HepG2 (cell line): ENCODE results near the gene OR8A1. TPM values are rescaled to one million over a fixed set of nuclear protein-coding genes. Genes with fewer than 3 reads are reported as not detected.

Experiments used
- ATAC-seq: fragments of 200-7000 bp; cut with Tn5 transposase; 3 replicates; pipeline ENCODE4 v1.9.1; 2020; ENCODE audit warnings: mild to moderate bottlenecking, moderate library complexity
- BruUV-seq: library from RNA; stranded (reverse); fragments of 400-500 nt; replicated peaks from 2 replicates; lab custom pipeline; 2021; lab: Mats Ljungman, UMichigan
- CTCF ChIA-PET: fragments of 300-600 bp; formaldehyde crosslinking; extraction: SDS; loops from one replicate; lab custom pipeline; 2021; ENCODE audit warnings: low total read pairs, inconsistent platforms, low intra/inter-chr PET ratio; lab: Yijun Ruan, JAX
- POLR2A ChIA-PET: fragments of 350-600 bp; sonication (Branson Sonifier 250); formaldehyde crosslinking; loops from one replicate; lab custom pipeline; 2020; ENCODE audit warnings: antibody characterized with exemption, inconsistent platforms; lab: Yijun Ruan, JAX
- DNase-seq: peaks from one replicate; pipeline ENCODE4 v3.0.0-alpha.2; 2015; ENCODE audit warnings: low spot score
- FAIRE-seq: peaks from 3 replicates; lab custom pipeline; 2011; peaks lifted over from hg19 to GRCh38; lab: Jason Lieb, UNC
- H2AFZ ChIP-seq: one replicate; pipeline ENCODE4 v1.6.1; 2011; ENCODE audit warnings: low read length, inconsistent platforms
- H3K27ac ChIP-seq: fragments of 300-600 bp; 3 replicates; pipeline ENCODE4 v1.8.0; 2011; ENCODE audit warnings: mixed run types, mild to moderate bottlenecking, mixed read lengths, low read length, inconsistent platforms; ENCODE audit not compliant: insufficient read depth; ENCODE audit errors: extremely low read length
- H3K27me3 ChIP-seq, 2 experiments: fragments of 200-600 bp in 1 of 2; 2 replicates in 1 of 2; 3 replicates in 1 of 2; pipeline versions ENCODE4 v1.6.0 to v1.8.0; 2011; ENCODE audit warnings: low read length in 2 of 2, mild to moderate bottlenecking in 2 of 2, moderate library complexity in 2 of 2, inconsistent platforms in 1 of 2; ENCODE audit not compliant: insufficient read depth in 2 of 2, control insufficient read depth in 1 of 2
- H3K36me3 ChIP-seq, 2 experiments: fragments of 200-600 bp in 1 of 2; replicated peaks in 1 of 2; 2 replicates in 1 of 2; 3 replicates in 1 of 2; pipeline versions ENCODE4 v1.5.1 to v1.8.0; 2011; ENCODE audit warnings: low read length in 2 of 2, inconsistent platforms in 1 of 2; ENCODE audit not compliant: insufficient read depth in 2 of 2, control insufficient read depth in 1 of 2
- H3K4me1 ChIP-seq: 2 replicates; pipeline ENCODE4 v1.5.1; 2012; ENCODE audit warnings: low read length, inconsistent platforms; ENCODE audit not compliant: insufficient read depth
- H3K4me2 ChIP-seq: 2 replicates; pipeline ENCODE4 v1.6.0; 2011; ENCODE audit warnings: low read depth, low read length, inconsistent platforms
- H3K4me3 ChIP-seq, 3 experiments: fragments of 200-600 bp in 1 of 3; sonication (generic), shearing (Covaris generic) in 1 of 3; replicated peaks in 1 of 3; 2 replicates each; pipeline ENCODE4 v1.5.1; 2011 to 2016; ENCODE audit warnings: low read length in 3 of 3, inconsistent platforms in 2 of 3, low read depth in 2 of 3, mild to moderate bottlenecking in 2 of 3, control low read depth in 1 of 3, mixed read lengths in 1 of 3; ENCODE audit not compliant: insufficient read depth in 1 of 3
- H3K79me2 ChIP-seq: one replicate; pipeline ENCODE4 v1.6.1; 2011; ENCODE audit warnings: low read length, inconsistent platforms; ENCODE audit not compliant: insufficient read depth
- H3K9ac ChIP-seq: 2 replicates; pipeline ENCODE4 v1.6.0; 2011; ENCODE audit warnings: mild to moderate bottlenecking, low read depth, low read length, inconsistent platforms; ENCODE audit not compliant: insufficient read depth
- H3K9me3 ChIP-seq: 2 replicates; pipeline ENCODE4 v1.5.1; 2012; ENCODE audit warnings: mild to moderate bottlenecking, low read length
- H4K20me1 ChIP-seq: 2 replicates; pipeline ENCODE4 v1.6.0; 2011; ENCODE audit warnings: inconsistent platforms, mild to moderate bottlenecking, low read length, moderate library complexity; ENCODE audit not compliant: insufficient read depth
- AKAP8 ChIP-seq: sonication (generic); formaldehyde crosslinking; IDR thresholded peaks from 2 replicates; pipeline ENCODE4 v1.5.1; 2020; ENCODE audit warnings: mild to moderate bottlenecking, missing genetic modification reagents
- HDAC1 ChIP-seq: sonication (generic); formaldehyde crosslinking; IDR thresholded peaks from 2 replicates; pipeline ENCODE4 v1.5.1; 2020; ENCODE audit warnings: mild to moderate bottlenecking, missing genetic modification reagents
- KLF13 ChIP-seq: sonication (generic); formaldehyde crosslinking; IDR thresholded peaks from 2 replicates; pipeline ENCODE4 v1.4.0; 2020; ENCODE audit warnings: mild to moderate bottlenecking, missing genetic modification reagents
- PATZ1 ChIP-seq: sonication (generic); formaldehyde crosslinking; IDR thresholded peaks from 2 replicates; pipeline ENCODE4 v1.4.0; 2020; ENCODE audit warnings: missing genetic modification reagents
- STAG1 ChIP-seq: sonication (generic); formaldehyde crosslinking; IDR thresholded peaks from 2 replicates; pipeline ENCODE4 v1.4.0; 2020; ENCODE audit warnings: missing genetic modification reagents
- ZBTB33 ChIP-seq: sonication (generic); formaldehyde crosslinking; IDR thresholded peaks from 2 replicates; pipeline ENCODE4 v1.4.0; 2020; ENCODE audit warnings: missing genetic modification reagents
- ZFX ChIP-seq: sonication (generic); formaldehyde crosslinking; IDR thresholded peaks from 2 replicates; pipeline ENCODE4 v1.4.0; 2020; ENCODE audit warnings: mild to moderate bottlenecking, low read depth, missing genetic modification reagents, moderate library complexity
- ZNF101 ChIP-seq: sonication (generic); formaldehyde crosslinking; IDR thresholded peaks from 2 replicates; pipeline ENCODE4 v1.4.0; 2020; ENCODE audit warnings: mild to moderate bottlenecking, low read depth, missing genetic modification reagents, borderline replicate concordance
- ZNF326 ChIP-seq: sonication (generic); formaldehyde crosslinking; IDR thresholded peaks from 2 replicates; pipeline ENCODE4 v1.4.0; 2020; ENCODE audit warnings: missing genetic modification reagents, borderline replicate concordance
- ZNF441 ChIP-seq: sonication (generic); formaldehyde crosslinking; IDR thresholded peaks from 2 replicates; pipeline ENCODE4 v1.7.0; 2021; ENCODE audit warnings: missing genetic modification reagents, borderline replicate concordance
- ZNF589 ChIP-seq: sonication (generic); formaldehyde crosslinking; conservative IDR thresholded peaks from 2 replicates; pipeline ENCODE4 v1.8.0; 2022; ENCODE audit warnings: mild to moderate bottlenecking, moderate library complexity, missing genetic modification reagents
- ZNF670 ChIP-seq: sonication (generic); formaldehyde crosslinking; IDR thresholded peaks from 2 replicates; pipeline ENCODE4 v1.8.0; 2022; ENCODE audit warnings: mild to moderate bottlenecking, missing genetic modification reagents, borderline replicate concordance
- WGBS: methylation state at CpG from one replicate; pipeline ENCODE4 v1.1.6; 2017; ENCODE audit warnings: low lambda C conversion rate; 5-methylcytosine and 5-hydroxymethylcytosine counted together
- in situ Hi-C: cut with HindIII; loops from 2 replicates; pipeline ENCODE4 v1.10.0; 2017; ENCODE audit warnings: low pct_unique_long_range_greater_than_20kb; ENCODE audit not compliant: extremely low pct_ligation_motif_present
- intact Hi-C: fragments of 100-400 bp; cut with micrococcal nuclease; formaldehyde crosslinking; loops from one replicate; pipeline ENCODE4 v1.10.0; 2022; ENCODE audit not compliant: unreplicated experiment
- polyA plus RNA-seq, 8 experiments: library from polyadenylated mRNA; depleted of rRNA in 3 of 8; stranded (reverse) in 7 of 8; unstranded in 1 of 8; fragments of >200 nt; fragmentation: Illumina TruSeq in 4 of 8; extraction: Trizol in 4 of 8; gene quantifications; 2 replicates each; pipeline versions ENCODE4 v1.2.1 to v1.2.3, GENCODE V29; 2011 to 2016; ENCODE audit warnings: low read depth in 4 of 8, missing spikeins in 1 of 8, mixed read lengths in 1 of 8; ENCODE audit not compliant: insufficient read depth in 1 of 8
- total RNA-seq, 5 experiments: library from RNA; depleted of rRNA; stranded (reverse); fragments of >200 nt; fragmentation: Illumina TruSeq; extraction: Trizol; gene quantifications; 2 replicates each; pipeline ENCODE4 v1.2.3, GENCODE V29; 2016; ENCODE audit warnings: low read depth in 1 of 5
- TF ChIP-seq, protein P1 (sequence below): sonication (generic); formaldehyde crosslinking; IDR thresholded peaks from 2 replicates; pipeline ENCODE4 v1.5.0; 2020; ENCODE audit warnings: mild to moderate bottlenecking, missing genetic modification reagents
- TF ChIP-seq, protein P2 (sequence below): sonication (generic); formaldehyde crosslinking; IDR thresholded peaks from 2 replicates; pipeline ENCODE4 v1.5.1; 2020; ENCODE audit warnings: missing genetic modification reagents, mild to moderate bottlenecking, borderline replicate concordance

The OR8A1 gene
- total and polyA plus RNA-seq, 2 of the 13 experiments (the other 11 are each of a cell fraction or from before 2014, with no cell fraction given): not detected

- H3K4me1 ChIP-seq: no peaks in the 10 kb centered on the region
- H3K9me3 ChIP-seq: no peaks in the 10 kb centered on the region
- DNase-seq (no peak), ATAC-seq (no peak), FAIRE-seq (no peak)
- no TSS peak for BruUV-seq
- no peaks in the 10 kb centered on the region for H3K79me2 ChIP-seq
- no peaks in the 10 kb centered on the region for H4K20me1 ChIP-seq
- no peak within 1 kb of the TSS for H2AFZ ChIP-seq
- in situ Hi-C loops (no loop called here), intact Hi-C loops (no loop called here)
- H3K4me2 ChIP-seq: no peak within 1 kb of the TSS
- H3K36me3 ChIP-seq: no peaks in the 10 kb centered on the region
- no peak within 1 kb of the TSS for H3K27ac ChIP-seq
- 12% methylated on average over 5 of the region's 5 CpGs for WGBS
- H3K27me3 ChIP-seq: no peaks in the 10 kb centered on the region
- no peak within 1 kb of the TSS for H3K4me3 ChIP-seq
- no peak within 1 kb of the TSS for H3K9ac ChIP-seq
- POLR2A ChIA-PET: no interaction called here
- CTCF ChIA-PET: no interaction called here
- TF ChIP-seq STAG1 (CRISPR knock-in tag): no peak
- TF ChIP-seq, protein P1, sequence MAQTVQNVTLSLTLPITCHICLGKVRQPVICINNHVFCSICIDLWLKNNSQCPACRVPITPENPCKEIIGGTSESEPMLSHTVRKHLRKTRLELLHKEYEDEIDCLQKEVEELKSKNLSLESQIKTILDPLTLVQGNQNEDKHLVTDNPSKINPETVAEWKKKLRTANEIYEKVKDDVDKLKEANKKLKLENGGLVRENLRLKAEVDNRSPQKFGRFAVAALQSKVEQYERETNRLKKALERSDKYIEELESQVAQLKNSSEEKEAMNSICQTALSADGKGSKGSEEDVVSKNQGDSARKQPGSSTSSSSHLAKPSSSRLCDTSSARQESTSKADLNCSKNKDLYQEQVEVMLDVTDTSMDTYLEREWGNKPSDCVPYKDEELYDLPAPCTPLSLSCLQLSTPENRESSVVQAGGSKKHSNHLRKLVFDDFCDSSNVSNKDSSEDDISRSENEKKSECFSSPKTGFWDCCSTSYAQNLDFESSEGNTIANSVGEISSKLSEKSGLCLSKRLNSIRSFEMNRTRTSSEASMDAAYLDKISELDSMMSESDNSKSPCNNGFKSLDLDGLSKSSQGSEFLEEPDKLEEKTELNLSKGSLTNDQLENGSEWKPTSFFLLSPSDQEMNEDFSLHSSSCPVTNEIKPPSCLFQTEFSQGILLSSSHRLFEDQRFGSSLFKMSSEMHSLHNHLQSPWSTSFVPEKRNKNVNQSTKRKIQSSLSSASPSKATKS: no peak
- no peak for TF ChIP-seq ZBTB33 (CRISPR knock-in tag)
- no peak for TF ChIP-seq KLF13 (CRISPR knock-in tag)
- TF ChIP-seq ZNF441 (CRISPR knock-in tag): no peak
- no peak for TF ChIP-seq PATZ1 (CRISPR knock-in tag)
- no peak for TF ChIP-seq HDAC1
- no peak for TF ChIP-seq ZNF101 (CRISPR knock-in tag)
- TF ChIP-seq, protein P2, sequence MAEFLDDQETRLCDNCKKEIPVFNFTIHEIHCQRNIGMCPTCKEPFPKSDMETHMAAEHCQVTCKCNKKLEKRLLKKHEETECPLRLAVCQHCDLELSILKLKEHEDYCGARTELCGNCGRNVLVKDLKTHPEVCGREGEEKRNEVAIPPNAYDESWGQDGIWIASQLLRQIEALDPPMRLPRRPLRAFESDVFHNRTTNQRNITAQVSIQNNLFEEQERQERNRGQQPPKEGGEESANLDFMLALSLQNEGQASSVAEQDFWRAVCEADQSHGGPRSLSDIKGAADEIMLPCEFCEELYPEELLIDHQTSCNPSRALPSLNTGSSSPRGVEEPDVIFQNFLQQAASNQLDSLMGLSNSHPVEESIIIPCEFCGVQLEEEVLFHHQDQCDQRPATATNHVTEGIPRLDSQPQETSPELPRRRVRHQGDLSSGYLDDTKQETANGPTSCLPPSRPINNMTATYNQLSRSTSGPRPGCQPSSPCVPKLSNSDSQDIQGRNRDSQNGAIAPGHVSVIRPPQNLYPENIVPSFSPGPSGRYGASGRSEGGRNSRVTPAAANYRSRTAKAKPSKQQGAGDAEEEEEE (CRISPR knock-in tag): no peak
- TF ChIP-seq ZNF326: no peak
- no peak for TF ChIP-seq ZFX (CRISPR knock-in tag)
- no peak for TF ChIP-seq AKAP8 (CRISPR knock-in tag)
- TF ChIP-seq ZNF589 (CRISPR knock-in tag): no peak
- TF ChIP-seq ZNF670 (CRISPR knock-in tag): no peak
Measured at GRCh38 chr11:124543554-124543953, 26.2 kb upstream of the OR8A1 start, which contains the start of gene OR8B12. OR8B12 (minus strand) TSS chr11:124543654; CDS start chr11:124543654, 0 bp downstream.
